ENCODE data around the gene GLUL.

Gene GLUL

DNA sequence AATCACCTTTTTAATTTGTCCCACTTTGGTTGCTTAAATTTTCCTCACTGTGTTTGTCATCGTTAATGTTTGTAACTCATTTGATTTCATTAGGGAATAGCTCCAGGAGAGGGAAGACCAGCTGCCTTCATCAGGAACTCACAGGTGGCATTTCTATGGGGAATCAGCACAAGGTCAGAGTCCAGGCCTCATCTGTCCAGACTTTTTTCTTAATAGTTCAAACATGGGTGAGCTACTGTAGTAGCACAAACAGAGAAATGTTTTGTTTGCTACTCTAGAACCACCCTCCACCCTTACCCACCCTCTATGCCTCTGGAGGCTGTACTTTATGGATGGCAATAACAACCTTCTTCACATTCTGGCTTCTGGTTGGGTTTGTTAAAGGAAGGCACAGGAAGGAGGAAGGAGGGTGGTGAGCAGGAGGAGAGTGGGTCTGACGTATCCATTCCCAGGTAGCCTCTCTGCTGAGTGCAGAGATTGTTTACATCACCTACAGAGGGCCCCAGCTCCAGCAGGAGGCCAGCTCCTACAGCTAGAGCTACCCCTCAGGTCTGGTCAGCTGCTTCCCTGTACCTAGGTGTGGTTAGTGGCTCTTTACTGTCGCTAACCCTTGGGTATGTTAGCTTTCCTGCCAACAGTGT is 17.0 kb upstream of the GLUL start:
- Histone ChIP-seq H3K27ac (ENCODE audit: extremely low read depth, low read depth, low read length) (no peak overlapping the region), H3K9me3 (ENCODE audit: control insufficient read depth, insufficient read depth, low read depth, low read length) (no peaks in the 10 kb centered on the region), H3K4me1 (ENCODE audit: control insufficient read depth, insufficient read depth, low read length) (no peaks in the 10 kb centered on the region), H3K4me3 (ENCODE audit: low read depth, low read length) (no peak overlapping the region), H3K36me3 (ENCODE audit: control insufficient read depth in 2 of 2, insufficient read depth in 1 of 2, low read length in 2 of 2) (no peaks in the 10 kb centered on the region)
- POLR2A ChIA-PET = interaction anchor here (1.4 kb wide), 1 partner anchor 17 kb away, joined by 5 read pairs; the partner anchor contains the start of gene GLUL
- CTCF ChIA-PET = interaction anchor here (1.6 to 1.9 kb wide), 2 partner anchors 12 to 265 kb away, joined by 7 to 9 read pairs; no protein-coding TSS in a partner anchor
- TF ChIP-seq ZNF239 (tag by site-specific recombination; IDR thresholded peaks at IDR 0.05) (no peak), ZNF670 (tag by site-specific recombination; IDR thresholded peaks at IDR 0.05; ENCODE audit: low read depth) (no peak), ZNF600 (tag by site-specific recombination; IDR thresholded peaks at IDR 0.05) (no peak), BCL11B (tag by site-specific recombination; IDR thresholded peaks at IDR 0.05; ENCODE audit: low read depth) (no peak), ZNF626 (tag by site-specific recombination; IDR thresholded peaks at IDR 0.05) (no peak), SP7 (tag by site-specific recombination; IDR thresholded peaks at IDR 0.05) (no peak), ZNF138 (tag by site-specific recombination; IDR thresholded peaks at IDR 0.05; ENCODE audit: borderline replicate concordance) (no peak), ZNF121 (tag by site-specific recombination; IDR thresholded peaks at IDR 0.05) (no peak), ZNF785 (tag by site-specific recombination; IDR thresholded peaks at IDR 0.05) (no peak), ZBTB17 (tag by site-specific recombination; IDR thresholded peaks at IDR 0.05) (no peak), KLF1 (tag by site-specific recombination; IDR thresholded peaks at IDR 0.05) (no peak), SCRT1 (tag by site-specific recombination; IDR thresholded peaks at IDR 0.05; ENCODE audit: borderline replicate concordance) (no peak)
- TF ChIP-seq, protein P1, sequence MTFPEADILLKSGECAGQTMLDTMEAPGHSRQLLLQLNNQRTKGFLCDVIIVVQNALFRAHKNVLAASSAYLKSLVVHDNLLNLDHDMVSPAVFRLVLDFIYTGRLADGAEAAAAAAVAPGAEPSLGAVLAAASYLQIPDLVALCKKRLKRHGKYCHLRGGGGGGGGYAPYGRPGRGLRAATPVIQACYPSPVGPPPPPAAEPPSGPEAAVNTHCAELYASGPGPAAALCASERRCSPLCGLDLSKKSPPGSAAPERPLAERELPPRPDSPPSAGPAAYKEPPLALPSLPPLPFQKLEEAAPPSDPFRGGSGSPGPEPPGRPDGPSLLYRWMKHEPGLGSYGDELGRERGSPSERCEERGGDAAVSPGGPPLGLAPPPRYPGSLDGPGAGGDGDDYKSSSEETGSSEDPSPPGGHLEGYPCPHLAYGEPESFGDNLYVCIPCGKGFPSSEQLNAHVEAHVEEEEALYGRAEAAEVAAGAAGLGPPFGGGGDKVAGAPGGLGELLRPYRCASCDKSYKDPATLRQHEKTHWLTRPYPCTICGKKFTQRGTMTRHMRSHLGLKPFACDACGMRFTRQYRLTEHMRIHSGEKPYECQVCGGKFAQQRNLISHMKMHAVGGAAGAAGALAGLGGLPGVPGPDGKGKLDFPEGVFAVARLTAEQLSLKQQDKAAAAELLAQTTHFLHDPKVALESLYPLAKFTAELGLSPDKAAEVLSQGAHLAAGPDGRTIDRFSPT (tag by site-specific recombination; IDR thresholded peaks at IDR 0.05) = no peak

DNA sequence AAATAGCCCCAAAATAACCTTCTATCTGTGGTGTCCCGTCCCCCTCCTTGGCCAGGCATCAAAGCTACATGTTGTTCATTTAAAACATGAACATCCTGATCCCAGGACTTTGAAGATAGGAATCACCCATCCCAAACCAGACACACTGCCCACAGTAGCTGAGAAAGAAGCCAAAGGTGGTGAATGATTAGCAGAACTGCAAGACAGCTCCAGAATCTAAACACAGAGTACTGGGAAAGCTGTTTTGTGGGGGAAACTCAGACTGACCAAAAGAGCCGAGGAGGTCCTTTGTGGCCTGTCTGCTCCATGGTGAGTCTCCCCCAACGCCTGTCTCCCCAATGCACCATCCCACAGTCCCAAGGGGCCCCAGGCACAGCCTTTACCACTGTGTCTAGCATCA is 16.1 kb upstream of the GLUL start:
- ChIA-PET POLR2A (interaction anchor here (1.4 kb wide), 2 partner anchors 16 kb away, joined by 4 to 5 read pairs; partner anchors contain the start of gene GLUL), CTCF (interaction anchor here (0.6 to 1.9 kb wide), 3 partner anchors 11 to 312 kb away, joined by 3 to 9 read pairs (median 4); no protein-coding TSS in a partner anchor)

More for the DNA sequence above, 16.1 kb upstream of the GLUL start:
- Histone ChIP-seq H3K9me3 (ENCODE audit: control insufficient read depth, insufficient read depth, low read depth, low read length) (no peaks in the 10 kb centered on the region), H3K36me3 (ENCODE audit: control insufficient read depth in 2 of 2, insufficient read depth in 1 of 2, low read length in 2 of 2) (no peaks in the 10 kb centered on the region), H3K4me1 (ENCODE audit: control insufficient read depth, insufficient read depth, low read length) (no peaks in the 10 kb centered on the region), H3K27ac (ENCODE audit: extremely low read depth, low read depth, low read length) (no peak overlapping the region), H3K4me3 (ENCODE audit: low read depth, low read length) (no peak overlapping the region)
- no peak for TF ChIP-seq ZNF670 (tag by site-specific recombination; IDR thresholded peaks at IDR 0.05; ENCODE audit: low read depth)
- no peak for TF ChIP-seq ZNF248 (tag by site-specific recombination; IDR thresholded peaks at IDR 0.05)
- no peak for TF ChIP-seq ZNF785 (tag by site-specific recombination; IDR thresholded peaks at IDR 0.05)
- TF ChIP-seq IKZF3 (tag by site-specific recombination; IDR thresholded peaks at IDR 0.05) = no peak
- no peak for TF ChIP-seq ZNF157 (tag by site-specific recombination; IDR thresholded peaks at IDR 0.05)
- TF ChIP-seq, protein P2, sequence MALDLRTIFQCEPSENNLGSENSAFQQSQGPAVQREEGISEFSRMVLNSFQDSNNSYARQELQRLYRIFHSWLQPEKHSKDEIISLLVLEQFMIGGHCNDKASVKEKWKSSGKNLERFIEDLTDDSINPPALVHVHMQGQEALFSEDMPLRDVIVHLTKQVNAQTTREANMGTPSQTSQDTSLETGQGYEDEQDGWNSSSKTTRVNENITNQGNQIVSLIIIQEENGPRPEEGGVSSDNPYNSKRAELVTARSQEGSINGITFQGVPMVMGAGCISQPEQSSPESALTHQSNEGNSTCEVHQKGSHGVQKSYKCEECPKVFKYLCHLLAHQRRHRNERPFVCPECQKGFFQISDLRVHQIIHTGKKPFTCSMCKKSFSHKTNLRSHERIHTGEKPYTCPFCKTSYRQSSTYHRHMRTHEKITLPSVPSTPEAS (tag by site-specific recombination; IDR thresholded peaks at IDR 0.05) = no peak
- TF ChIP-seq ZFHX2 (tag by site-specific recombination; conservative IDR thresholded peaks at IDR 0.05) = no peak
- TF ChIP-seq ZNF530 (tag by site-specific recombination; IDR thresholded peaks at IDR 0.05; ENCODE audit: low read depth) = no peak
- TF ChIP-seq ZNF335 (tag by site-specific recombination; conservative IDR thresholded peaks at IDR 0.05) = no peak
- TF ChIP-seq, protein P3, sequence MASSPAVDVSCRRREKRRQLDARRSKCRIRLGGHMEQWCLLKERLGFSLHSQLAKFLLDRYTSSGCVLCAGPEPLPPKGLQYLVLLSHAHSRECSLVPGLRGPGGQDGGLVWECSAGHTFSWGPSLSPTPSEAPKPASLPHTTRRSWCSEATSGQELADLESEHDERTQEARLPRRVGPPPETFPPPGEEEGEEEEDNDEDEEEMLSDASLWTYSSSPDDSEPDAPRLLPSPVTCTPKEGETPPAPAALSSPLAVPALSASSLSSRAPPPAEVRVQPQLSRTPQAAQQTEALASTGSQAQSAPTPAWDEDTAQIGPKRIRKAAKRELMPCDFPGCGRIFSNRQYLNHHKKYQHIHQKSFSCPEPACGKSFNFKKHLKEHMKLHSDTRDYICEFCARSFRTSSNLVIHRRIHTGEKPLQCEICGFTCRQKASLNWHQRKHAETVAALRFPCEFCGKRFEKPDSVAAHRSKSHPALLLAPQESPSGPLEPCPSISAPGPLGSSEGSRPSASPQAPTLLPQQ (tag by site-specific recombination; IDR thresholded peaks at IDR 0.05) = no peak
- no peak for TF ChIP-seq ZNF350 (tag by site-specific recombination; IDR thresholded peaks at IDR 0.05)
- TF ChIP-seq, protein P4, sequence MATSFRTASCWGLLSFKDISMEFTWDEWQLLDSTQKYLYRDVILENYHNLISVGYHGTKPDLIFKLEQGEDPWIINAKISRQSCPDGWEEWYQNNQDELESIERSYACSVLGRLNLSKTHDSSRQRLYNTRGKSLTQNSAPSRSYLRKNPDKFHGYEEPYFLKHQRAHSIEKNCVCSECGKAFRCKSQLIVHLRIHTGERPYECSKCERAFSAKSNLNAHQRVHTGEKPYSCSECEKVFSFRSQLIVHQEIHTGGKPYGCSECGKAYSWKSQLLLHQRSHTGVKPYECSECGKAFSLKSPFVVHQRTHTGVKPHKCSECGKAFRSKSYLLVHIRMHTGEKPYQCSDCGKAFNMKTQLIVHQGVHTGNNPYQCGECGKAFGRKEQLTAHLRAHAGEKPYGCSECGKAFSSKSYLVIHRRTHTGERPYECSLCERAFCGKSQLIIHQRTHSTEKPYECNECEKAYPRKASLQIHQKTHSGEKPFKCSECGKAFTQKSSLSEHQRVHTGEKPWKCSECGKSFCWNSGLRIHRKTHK (tag by site-specific recombination; IDR thresholded peaks at IDR 0.05) = no peak
- no peak for TF ChIP-seq ZNF391 (tag by site-specific recombination; IDR thresholded peaks at IDR 0.05; ENCODE audit: borderline replicate concordance, low read depth)
- no peak for TF ChIP-seq REPIN1 (tag by site-specific recombination; IDR thresholded peaks at IDR 0.05; ENCODE audit: low read depth)

All from HEK293 (cell line).